Fibroblast of skin of back (primary cell): Measurements from ENCODE around the gene DLK2.
"Not testable (repeated sequence)": the region's sequence is repeated elsewhere in the genome, so short reads cannot be mapped to it uniquely, and the experiment has no call there.

Experiments
- DNase-seq: peaks from one replicate; pipeline ENCODE4 v3.0.0-alpha.2; 2013

Gene DLK2

GRCh38 chr6:43481075-43481474 is 25.7 kb upstream of the DLK2 start:
- DNase-seq = no peak

DNA sequence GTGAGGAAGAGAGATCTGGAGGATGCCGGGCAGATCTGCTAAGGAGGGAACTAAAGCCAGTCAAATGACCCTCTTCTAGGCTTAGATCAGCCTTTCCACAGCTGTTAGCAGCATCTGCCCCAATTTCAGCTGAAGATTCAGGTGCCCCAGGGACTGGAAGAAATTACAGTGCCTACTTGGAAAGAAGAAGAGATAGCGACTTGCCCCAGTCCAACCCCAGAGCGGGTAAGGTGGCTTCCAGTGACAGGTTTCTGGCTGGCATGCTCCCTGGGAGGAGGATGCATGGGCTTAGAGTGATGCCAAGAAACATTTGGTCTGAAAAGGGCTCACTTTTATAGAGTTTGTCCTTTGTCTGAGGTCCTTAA is 22.6 kb upstream of the DLK2 start:
- DNase-seq = no peak

- DNase-seq = peak; percentile 82
These were observed 22.1 kb upstream of the DLK2 start, which contains the start of gene TJAP1 for GRCh38 chr6:43477235-43478007. TJAP1 (plus strand) TSS chr6:43477570; CDS start chr6:43499002, 21,432 bp downstream.

DNA sequence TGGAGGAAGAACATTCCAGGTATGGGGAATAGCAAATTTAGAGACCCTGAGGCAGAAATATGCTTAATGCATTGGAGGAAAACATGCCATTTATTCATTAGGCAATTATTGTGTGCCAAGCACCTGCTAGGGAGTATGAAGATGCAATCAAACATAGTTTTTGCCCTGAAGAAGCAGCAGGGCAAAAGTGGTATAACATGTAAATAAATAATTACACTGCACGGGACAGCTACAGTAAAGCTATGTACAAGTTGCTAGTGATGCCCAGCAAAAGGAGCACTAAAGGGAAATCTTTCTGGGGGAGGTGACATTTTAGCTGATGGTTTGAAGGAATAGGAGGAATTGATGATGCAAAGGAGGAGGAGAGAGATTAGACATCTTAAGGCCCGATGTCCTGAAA is 21.4 kb upstream of the DLK2 start:
- DNase-seq = no peak

GRCh38 chr6:43475516-43475915 is 20.2 kb upstream of the DLK2 start:
- no peak for DNase-seq

DNA sequence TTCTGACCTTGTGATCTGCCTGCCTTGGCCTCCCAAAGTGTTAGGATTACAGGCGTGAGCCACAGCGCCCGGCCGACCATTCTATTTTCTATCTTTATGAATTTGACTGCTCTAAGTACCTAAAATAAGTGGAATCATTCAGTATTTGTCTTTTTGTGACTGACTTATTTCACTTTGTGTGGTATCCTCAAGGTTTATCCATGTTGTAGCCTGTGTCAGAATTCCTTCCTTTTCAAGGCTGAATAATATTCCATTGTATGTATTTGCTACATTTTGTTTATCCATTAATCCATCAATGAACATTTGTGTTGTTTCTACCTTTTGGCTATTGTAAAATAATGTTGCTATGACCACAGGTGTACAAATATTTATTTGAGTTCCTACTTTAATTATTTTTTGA is 17.2 kb upstream of the DLK2 start:
- no peak for DNase-seq

DNA sequence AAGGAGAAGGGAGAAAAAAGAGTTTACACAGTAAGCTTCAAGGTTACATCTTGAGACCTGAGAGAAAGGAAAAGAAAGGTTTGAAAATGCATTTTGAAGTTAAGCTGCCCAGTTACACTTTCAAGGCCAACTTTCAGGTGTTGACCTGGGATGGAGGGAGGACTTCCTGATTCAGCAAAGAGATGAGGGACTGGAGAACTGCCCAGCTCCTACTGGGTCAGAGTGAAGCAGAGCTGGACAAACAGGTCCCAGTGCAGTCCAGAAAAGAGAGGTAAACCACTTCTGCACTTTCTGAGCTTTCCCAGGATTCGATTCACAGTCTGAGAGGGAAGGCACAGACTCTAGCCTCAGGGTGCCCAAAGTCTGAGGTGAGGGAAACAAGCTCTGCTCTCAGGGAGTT is 16.1 kb upstream of the DLK2 start:
- no peak for DNase-seq

GRCh38 chr6:43469947-43470346 is 14.6 kb upstream of the DLK2 start:
- DNase-seq = no peak

GRCh38 chr6:43468748-43469681 is 13.7 kb upstream of the DLK2 start:
- no peak for DNase-seq

DNA sequence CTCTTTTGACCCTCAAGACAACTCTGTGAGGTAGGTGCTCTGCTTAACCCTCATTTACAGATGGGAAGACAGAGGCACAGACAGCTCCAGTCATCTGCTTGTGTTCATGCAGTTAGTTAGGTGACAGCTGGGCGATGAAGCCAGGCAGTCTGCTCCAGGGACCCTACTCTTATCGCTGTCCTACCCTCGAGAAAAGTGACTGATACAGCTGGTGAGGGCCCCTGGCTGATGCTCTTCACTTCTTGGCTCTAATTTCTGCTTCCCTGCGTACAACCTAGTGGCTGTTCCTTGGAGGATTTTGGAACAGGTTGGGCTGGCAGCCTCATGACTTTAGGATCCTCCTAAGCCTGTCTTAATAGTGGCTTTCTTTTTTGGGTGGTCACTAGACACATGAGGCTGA is 12.9 kb upstream of the DLK2 start:
- DNase-seq = no peak

DNA sequence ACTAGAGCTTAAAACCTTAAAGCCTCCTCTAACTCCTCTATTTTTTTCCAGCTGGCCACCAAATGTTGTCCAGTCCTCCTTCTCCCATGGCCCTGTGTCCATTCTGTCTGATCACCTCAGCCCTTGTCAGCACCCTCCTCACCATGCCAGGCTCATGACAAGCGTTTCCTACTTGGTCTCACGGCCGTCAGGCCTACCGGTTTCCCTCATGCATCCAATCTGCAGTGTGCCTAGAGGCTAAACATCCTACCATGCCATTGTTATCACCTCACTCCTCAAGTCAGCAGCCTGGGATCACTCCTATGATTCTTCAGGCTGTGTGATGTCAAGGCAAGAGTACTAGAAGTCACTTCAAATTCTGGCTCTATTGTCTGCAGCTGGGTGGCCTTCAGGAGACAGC is 12.4 kb upstream of the DLK2 start:
- no peak for DNase-seq

DNA sequence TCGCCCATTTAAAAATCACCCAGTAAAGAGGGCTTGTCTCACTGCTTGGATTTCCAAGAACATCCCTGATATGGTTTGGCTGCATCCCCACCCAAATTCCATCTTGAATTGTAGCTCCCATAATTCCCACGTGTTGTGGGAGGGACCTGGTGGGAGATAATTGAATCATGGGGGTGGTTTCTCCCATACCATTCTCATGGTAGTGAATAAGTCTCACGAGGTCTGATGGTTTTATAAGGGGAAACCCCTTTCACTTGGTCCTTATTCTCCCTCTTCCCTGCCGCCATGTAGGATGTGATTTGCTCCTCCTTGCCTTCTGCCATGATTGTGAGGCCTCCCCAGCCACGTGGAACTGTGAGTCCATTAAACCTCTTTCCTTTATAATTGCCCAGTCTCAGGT is 11.9 kb upstream of the DLK2 start:
- DNase-seq = not testable (repeated sequence)

- DNase-seq = no peak
These were observed 10.6 kb upstream of the DLK2 start for GRCh38 chr6:43465948-43466347.

- no peak for DNase-seq
These were observed 9.0 kb upstream of the DLK2 start for GRCh38 chr6:43464337-43464736.

- DNase-seq = no peak
These were observed 6.6 kb upstream of the DLK2 start for GRCh38 chr6:43461936-43462335.

DNA sequence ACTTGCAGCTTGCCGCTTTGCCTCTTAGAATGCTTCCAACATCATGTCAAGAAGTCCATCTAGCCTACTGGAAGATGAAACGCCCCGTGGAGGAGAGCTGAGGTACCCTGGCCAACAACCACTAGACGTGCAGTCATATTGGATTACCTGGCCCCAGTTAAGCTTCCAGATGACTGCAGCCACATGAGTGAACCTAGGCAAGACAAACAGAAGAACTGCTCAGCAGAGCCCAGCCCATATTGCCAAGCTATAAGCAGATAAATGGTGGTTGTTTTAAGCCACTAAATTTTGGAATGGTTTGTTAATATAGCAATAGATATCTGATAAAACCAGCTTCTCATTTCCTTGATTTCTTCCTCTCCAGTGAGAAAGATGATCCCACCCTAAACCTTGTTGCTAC is 4.7 kb upstream of the DLK2 start:
- DNase-seq = no peak

DNA sequence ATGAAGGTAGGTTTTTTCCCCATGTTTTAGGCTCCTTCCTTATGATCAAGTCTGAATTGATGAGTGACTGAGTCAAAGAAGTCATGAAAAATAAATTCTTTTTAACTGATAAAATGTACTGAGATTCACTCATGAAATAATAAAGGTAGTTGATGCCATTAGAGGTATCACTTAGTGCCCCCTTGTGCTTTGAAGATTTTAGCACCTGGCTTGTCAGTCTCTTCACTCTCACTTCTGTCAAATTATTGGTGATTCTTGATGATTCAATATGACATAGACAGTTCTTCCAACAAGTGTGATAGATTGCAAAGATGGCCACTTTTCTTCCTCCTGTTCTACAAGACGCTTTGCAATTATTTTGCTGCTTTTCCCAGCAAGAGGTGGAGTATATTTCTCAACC is 4.2 kb upstream of the DLK2 start:
- DNase-seq = no peak

DNA sequence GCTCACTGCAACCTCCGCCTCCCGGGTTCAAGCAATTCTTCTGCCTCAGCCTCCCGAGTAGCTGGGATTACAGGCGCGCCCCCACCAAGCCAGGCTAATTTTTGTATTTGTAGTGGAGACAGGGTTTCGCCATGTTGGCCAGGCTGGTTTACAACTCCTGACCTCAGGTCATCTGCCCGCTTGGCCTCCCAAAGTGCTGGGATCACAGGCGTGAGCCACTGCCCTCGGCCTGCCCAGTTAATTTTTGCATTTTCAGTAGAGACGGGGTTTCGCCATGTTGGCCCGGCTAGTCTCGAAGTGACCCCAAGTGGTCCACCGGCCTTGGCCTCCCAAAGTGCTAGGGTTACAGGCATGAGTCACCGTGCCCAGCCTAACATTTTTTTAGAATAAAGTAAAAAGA is 2.8 kb upstream of the DLK2 start:
- not testable (repeated sequence) for DNase-seq

DNA sequence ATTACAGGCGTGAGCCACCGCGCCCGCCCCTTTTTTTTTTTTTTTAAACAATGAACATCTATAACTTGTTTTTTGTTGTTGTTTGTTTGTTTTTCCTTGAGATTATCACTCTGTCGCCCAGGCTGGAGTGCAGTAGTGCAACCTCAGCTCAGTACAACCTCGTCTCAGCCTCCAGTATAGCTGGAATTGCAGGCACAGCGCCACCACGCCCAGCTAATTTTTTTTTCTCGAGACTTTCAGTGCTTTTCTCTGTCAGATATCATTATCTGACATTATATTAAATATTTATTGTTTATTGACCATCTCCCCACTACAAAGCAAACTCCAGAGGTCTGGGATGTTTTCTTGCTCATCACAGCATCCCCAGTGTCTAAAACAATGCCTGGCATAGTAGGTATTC is 2.3 kb upstream of the DLK2 start:
- DNase-seq = no peak

GRCh38 chr6:43454696-43455530 is 435 bp downstream of the DLK2 start:
- peak; percentile 71 for DNase-seq

- DNase-seq = no peak
These were observed 1.1 kb downstream of the DLK2 start for GRCh38 chr6:43454290-43454695.

DNA sequence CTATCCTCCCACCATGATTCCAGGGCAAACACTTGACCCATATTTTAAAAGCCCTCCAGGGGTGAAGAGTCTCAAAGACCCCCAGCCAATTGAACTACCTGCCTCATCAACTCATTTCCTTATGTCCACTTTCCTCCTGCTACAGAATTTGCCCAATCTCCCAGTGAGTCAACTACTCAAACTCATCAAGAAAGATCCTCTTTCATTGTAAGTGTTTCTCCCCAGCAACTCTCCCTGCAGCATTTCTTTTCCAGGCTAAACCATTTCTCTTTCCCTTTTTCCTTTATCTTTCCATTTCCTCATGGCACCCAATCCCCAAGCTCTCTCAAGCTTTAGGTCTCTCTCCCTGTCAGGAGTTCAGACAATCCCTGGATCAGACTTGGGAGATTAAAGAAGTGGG is 1.5 kb downstream of the DLK2 start:
- no peak for DNase-seq

GRCh38 chr6:43452896-43453295 is 2.5 kb downstream of the DLK2 start:
- DNase-seq = no peak
